Esophagus (tissue), 2 donors: ENCODE results near the gene SPCS2. TPM values are rescaled to one million over a fixed set of nuclear protein-coding genes. Genes with fewer than 3 reads are reported as not detected.

Experiments
- H3K27ac ChIP-seq, 2 donors: one replicate each; pipeline ENCODE4 v1.5.1; 2013; ENCODE audit warnings: low read depth in 2 of 2, mild to moderate bottlenecking in 2 of 2, inconsistent platforms in 1 of 2, low read length in 1 of 2, moderate library complexity in 1 of 2
- H3K27me3 ChIP-seq, 2 donors: one replicate each; pipeline ENCODE4 v1.6.1; 2013; ENCODE audit warnings: low read length in 2 of 2, control low read depth in 1 of 2, mild to moderate bottlenecking in 1 of 2; ENCODE audit not compliant: insufficient read depth in 2 of 2, control insufficient read depth in 1 of 2
- H3K36me3 ChIP-seq, 2 donors: one replicate each; pipeline ENCODE4 v1.6.1; 2013; ENCODE audit warnings: low read length in 1 of 2; ENCODE audit not compliant: control insufficient read depth in 2 of 2, insufficient read depth in 2 of 2
- H3K4me1 ChIP-seq, 2 donors: one replicate each; pipeline ENCODE4 v1.6.1; 2013; ENCODE audit warnings: low read length in 1 of 2; ENCODE audit not compliant: control insufficient read depth in 2 of 2, insufficient read depth in 2 of 2
- H3K4me3 ChIP-seq, 2 donors: one replicate each; pipeline ENCODE4 v1.5.1; 2013; ENCODE audit warnings: low read length in 2 of 2, mild to moderate bottlenecking in 2 of 2, low read depth in 1 of 2, moderate library complexity in 1 of 2
- H3K9me3 ChIP-seq, 2 donors: one replicate each; pipeline ENCODE4 v1.6.1; 2013; ENCODE audit warnings: mild to moderate bottlenecking in 2 of 2, low read depth in 1 of 2, low read length in 1 of 2, moderate library complexity in 1 of 2; ENCODE audit not compliant: control insufficient read depth in 2 of 2, insufficient read depth in 1 of 2
- WGBS, 2 donors: extraction: QIAGEN DNeasy Blood & Tissue Kit; methylation state at CpG; one replicate each; pipeline ENCODE4 v1.1.7; 2013; 5-methylcytosine and 5-hydroxymethylcytosine counted together
- polyA plus RNA-seq, 2 donors: library from polyadenylated mRNA; stranded (reverse); fragments of 200-250 nt; gene quantifications; one replicate each; pipeline ENCODE4 v1.2.3, GENCODE V29; 2013
- donor health status: healthy with polysubstance abuse.
- donor health status: Bipolar disorder and iron deficiency.

The SPCS2 gene
- polyA plus RNA-seq, 2 donors: 86.6 to 95.2 TPM

GRCh38 chr11:74942073-74942759 is 6.8 kb upstream of the SPCS2 start:
- Histone ChIP-seq H3K36me3 (no peaks in the 10 kb centered on the region), H3K27ac (no peak overlapping the region), H3K9me3 (no peaks in the 10 kb centered on the region), H3K27me3 (no peaks in the 10 kb centered on the region), H3K4me1 (peaks cover 0 to 4% of the 10 kb centered on the region in 2 donors), H3K4me3 (no peak overlapping the region)
- 81 to 85% methylated on average over 5 of the region's 5 CpGs for WGBS, 2 donors

GRCh38 chr11:74948546-74948897 is 544 bp upstream of the SPCS2 start:
- H3K9me3 ChIP-seq: no peaks in the 10 kb centered on the region
- H3K4me3 ChIP-seq: peak overlapping the region; percentile 80 to 98
- peak overlapping the region; percentile 65 to 79 for H3K27ac ChIP-seq
- 0 to 1% methylated on average over 9 of the region's 9 CpGs for WGBS, 2 donors
- H3K36me3 ChIP-seq: no peaks in the 10 kb centered on the region
- peaks cover 0 to 3% of the 10 kb centered on the region in 2 donors for H3K4me1 ChIP-seq
- no peaks in the 10 kb centered on the region for H3K27me3 ChIP-seq

- 0 to 2% methylated on average over 6 of the region's 6 CpGs for WGBS, 2 donors
- H3K4me3 ChIP-seq: peak overlapping the region; percentile 80 to 98
- H3K36me3 ChIP-seq: no peaks in the 10 kb centered on the region
- H3K27me3 ChIP-seq: no peaks in the 10 kb centered on the region
- peak overlapping the region in 1 of 2 donors; percentile 82 for H3K27ac ChIP-seq
- H3K4me1 ChIP-seq: peaks cover 0 to 3% of the 10 kb centered on the region in 2 donors
- no peaks in the 10 kb centered on the region for H3K9me3 ChIP-seq
Observed at GRCh38 chr11:74949753-74950137, 679 bp downstream of the SPCS2 start.

- Histone ChIP-seq H3K27ac (no peak overlapping the region), H3K4me3 (peak overlapping the region in 1 of 2 donors; percentile 98), H3K27me3 (no peaks in the 10 kb centered on the region), H3K9me3 (no peaks in the 10 kb centered on the region), H3K36me3 (no peaks in the 10 kb centered on the region), H3K4me1 (peaks cover 0 to 3% of the 10 kb centered on the region in 2 donors)
- whole genome bisulfite sequencing, 2 donors: 69 to 70% methylated on average over 2 of the region's 2 CpGs
Observed at GRCh38 chr11:74950374-74950969, 1.4 kb downstream of the SPCS2 start.

GRCh38 chr11:74951226-74951625 is 2.2 kb downstream of the SPCS2 start:
- Histone ChIP-seq H3K27me3 (no peaks in the 10 kb centered on the region), H3K9me3 (no peaks in the 10 kb centered on the region), H3K27ac (no peak overlapping the region), H3K4me1 (peaks cover 0 to 3% of the 10 kb centered on the region in 2 donors), H3K36me3 (no peaks in the 10 kb centered on the region), H3K4me3 (no peak overlapping the region)
- WGBS, 2 donors: 93 to 94% methylated on average over 8 of the region's 8 CpGs

- H3K36me3 ChIP-seq: no peaks in the 10 kb centered on the region
- H3K4me1 ChIP-seq: peaks cover 0 to 3% of the 10 kb centered on the region in 2 donors
- no peak overlapping the region for H3K4me3 ChIP-seq
- no peaks in the 10 kb centered on the region for H3K9me3 ChIP-seq
- H3K27me3 ChIP-seq: no peaks in the 10 kb centered on the region
- WGBS, 2 donors: 70 to 81% methylated on average over 2 of the region's 2 CpGs
- no peak overlapping the region for H3K27ac ChIP-seq
Observed at GRCh38 chr11:74952752-74953151, 3.7 kb downstream of the SPCS2 start.

- H3K4me3 ChIP-seq: no peak overlapping the region
- no peaks in the 10 kb centered on the region for H3K36me3 ChIP-seq
- H3K4me1 ChIP-seq: peaks cover 0 to 3% of the 10 kb centered on the region in 2 donors
- no peak overlapping the region for H3K27ac ChIP-seq
- H3K9me3 ChIP-seq: no peaks in the 10 kb centered on the region
- 91 to 96% methylated on average over 5 of the region's 5 CpGs for WGBS, 2 donors
- no peaks in the 10 kb centered on the region for H3K27me3 ChIP-seq
Observed at GRCh38 chr11:74953451-74953850, 4.4 kb downstream of the SPCS2 start.

GRCh38 chr11:74954199-74954598 is 5.1 kb downstream of the SPCS2 start:
- WGBS, 2 donors: 89 to 98% methylated on average over 1 of the region's 1 CpG
- no peak overlapping the region for H3K27ac ChIP-seq
- no peaks in the 10 kb centered on the region for H3K36me3 ChIP-seq
- H3K9me3 ChIP-seq: no peaks in the 10 kb centered on the region
- no peak overlapping the region for H3K4me3 ChIP-seq
- H3K27me3 ChIP-seq: no peaks in the 10 kb centered on the region
- peaks cover 0 to 3% of the 10 kb centered on the region in 2 donors for H3K4me1 ChIP-seq

GRCh38 chr11:74956397-74957015 is 7.4 kb downstream of the SPCS2 start:
- Histone ChIP-seq H3K9me3 (no peaks in the 10 kb centered on the region), H3K27me3 (no peaks in the 10 kb centered on the region), H3K27ac (no peak overlapping the region), H3K4me3 (no peak overlapping the region), H3K36me3 (no peaks in the 10 kb centered on the region), H3K4me1 (no peaks in the 10 kb centered on the region)
- 57 to 70% methylated on average over 4 of the region's 4 CpGs for WGBS, 2 donors
